ENCODE data around the gene TUT7.

DNA sequence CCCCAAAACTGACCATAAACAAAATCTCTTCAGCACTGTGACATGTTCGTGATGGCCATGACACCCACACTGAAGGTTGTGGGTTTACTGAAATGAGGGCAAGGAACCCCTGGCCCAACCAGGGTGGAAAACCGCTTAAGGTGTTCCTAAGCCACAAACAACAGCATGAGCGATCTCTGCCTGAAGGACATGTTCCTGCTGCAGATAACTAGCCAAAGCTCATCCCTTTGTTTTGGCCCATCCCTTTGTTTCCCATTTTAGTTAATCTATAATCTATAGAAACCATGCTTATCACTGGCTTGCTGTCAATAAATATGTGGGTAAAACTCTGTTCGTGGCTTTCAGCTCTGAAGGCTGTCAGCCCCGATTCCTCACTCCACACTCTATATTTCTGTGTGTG is 21.8 kb upstream of the TUT7 start:
- TF ChIP-seq, protein P1, sequence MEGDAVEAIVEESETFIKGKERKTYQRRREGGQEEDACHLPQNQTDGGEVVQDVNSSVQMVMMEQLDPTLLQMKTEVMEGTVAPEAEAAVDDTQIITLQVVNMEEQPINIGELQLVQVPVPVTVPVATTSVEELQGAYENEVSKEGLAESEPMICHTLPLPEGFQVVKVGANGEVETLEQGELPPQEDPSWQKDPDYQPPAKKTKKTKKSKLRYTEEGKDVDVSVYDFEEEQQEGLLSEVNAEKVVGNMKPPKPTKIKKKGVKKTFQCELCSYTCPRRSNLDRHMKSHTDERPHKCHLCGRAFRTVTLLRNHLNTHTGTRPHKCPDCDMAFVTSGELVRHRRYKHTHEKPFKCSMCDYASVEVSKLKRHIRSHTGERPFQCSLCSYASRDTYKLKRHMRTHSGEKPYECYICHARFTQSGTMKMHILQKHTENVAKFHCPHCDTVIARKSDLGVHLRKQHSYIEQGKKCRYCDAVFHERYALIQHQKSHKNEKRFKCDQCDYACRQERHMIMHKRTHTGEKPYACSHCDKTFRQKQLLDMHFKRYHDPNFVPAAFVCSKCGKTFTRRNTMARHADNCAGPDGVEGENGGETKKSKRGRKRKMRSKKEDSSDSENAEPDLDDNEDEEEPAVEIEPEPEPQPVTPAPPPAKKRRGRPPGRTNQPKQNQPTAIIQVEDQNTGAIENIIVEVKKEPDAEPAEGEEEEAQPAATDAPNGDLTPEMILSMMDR (IDR thresholded peaks at IDR 0.05; ENCODE audit: poor library complexity, severe bottlenecking): no peak
- TF ChIP-seq POLR2AphosphoS5 (IDR thresholded peaks at IDR 0.05) (no peak), RAD21 (conservative IDR thresholded peaks at IDR 0.05) (no peak), EZH2 (IDR thresholded peaks at IDR 0.05; ENCODE audit: borderline replicate concordance, insufficient read depth, low read length, poor library complexity, severe bottlenecking) (no peak), TAF1 (IDR thresholded peaks at IDR 0.05; ENCODE audit: low read depth) (no peak), SMC3 (conservative IDR thresholded peaks at IDR 0.05; ENCODE audit: poor library complexity) (no peak), EP300 (conservative IDR thresholded peaks at IDR 0.05; ENCODE audit: poor library complexity, severe bottlenecking) (no peak)
